ENCODE results near the gene SLC7A11.

DNA sequence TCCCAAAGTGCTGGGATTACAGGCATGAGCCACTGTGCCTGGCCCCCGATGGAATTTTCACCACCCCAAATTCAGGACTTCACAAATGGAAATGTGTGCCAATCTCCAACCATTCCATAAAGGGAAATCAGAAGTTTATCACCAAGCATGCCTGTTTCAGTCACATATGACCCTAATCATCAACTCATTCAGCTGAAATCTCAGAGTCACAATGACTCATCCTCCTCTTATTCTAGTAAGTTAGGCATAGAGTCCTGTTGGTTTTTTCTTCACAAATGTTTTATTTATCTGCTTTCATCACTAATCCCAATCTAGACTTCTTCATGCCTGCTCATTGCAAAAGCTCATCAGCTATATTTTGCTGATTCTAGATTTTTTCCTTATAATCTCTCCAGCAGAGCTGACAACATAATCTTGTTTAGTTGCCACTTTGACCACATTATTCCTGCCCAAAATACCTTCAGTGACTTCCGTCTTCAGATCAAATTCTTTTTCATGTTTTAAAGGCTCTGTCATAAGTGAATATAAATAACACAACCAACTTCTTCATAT lies 83.3 kb downstream of the SLC7A11 start:
- TF ChIP-seq GATA2 (IDR thresholded peaks at IDR 0.05; ENCODE audit: low read depth, low read length) (no peak), GATA3 (IDR thresholded peaks at IDR 0.05; ENCODE audit: low read depth, low read length) (no peak)
